ENCODE measurements around the gene MYOF.

The MYOF gene

DNA sequence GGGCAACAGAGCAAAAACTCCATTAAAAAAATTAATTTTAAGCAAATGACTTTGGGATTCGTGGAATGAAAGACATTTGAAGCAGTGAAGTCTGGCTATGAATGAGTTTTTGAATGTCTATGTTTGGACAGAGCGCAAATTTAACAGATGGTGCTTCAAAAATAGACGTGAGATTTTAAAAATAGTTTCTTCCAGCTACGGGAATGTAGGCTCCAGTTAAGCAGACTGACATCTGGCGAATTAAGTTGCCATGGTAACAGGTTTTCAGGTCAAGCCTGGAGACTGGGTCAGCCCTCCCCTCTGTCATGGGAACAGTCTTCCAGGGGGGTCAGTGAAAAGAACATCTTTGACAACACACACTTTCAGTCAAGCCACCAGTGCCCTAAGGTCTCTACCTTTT is 62.0 kb downstream of the MYOF start:
- DNase-seq, result no peak

DNA sequence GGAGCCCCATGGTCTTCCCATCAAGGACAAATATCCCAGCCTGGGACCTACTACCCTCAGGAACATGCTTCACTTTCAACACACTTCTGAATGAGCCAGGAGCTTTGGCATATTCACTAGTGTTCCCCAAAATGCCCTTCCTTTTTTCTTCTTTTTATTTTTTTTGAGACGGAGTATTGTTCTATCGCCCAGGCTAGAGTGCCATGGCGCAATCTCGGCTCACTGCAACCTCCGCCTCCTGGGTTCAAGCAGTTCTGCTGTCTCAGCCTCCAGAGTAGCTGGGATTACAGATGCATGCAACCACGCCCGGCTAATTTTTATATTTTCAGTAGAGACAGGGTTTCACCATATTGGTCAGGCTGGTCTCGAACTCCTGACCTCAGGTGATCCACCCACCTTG is 63.1 kb downstream of the MYOF start:
- peak; percentile 54 for DNase-seq

DNA sequence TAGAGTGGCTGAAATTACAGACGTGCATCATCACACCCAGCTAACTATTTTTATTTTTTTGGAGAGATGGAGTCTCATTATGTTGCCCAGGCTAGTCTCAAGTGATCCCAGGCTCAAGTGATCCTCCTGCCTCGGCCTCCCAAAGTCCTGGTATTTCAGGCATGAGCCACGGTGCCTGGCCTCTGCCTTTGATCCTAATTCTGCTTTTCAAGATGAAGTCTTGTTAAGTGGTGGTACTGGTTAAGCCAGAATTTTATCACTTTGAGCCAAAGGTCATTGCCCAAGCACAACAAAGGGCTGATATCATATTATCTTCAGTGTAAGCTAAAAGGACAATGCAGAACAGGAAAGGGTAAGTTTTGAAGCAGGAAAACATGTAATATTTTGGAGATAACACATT is 64.2 kb downstream of the MYOF start:
- no peak for DNase-seq

DNA sequence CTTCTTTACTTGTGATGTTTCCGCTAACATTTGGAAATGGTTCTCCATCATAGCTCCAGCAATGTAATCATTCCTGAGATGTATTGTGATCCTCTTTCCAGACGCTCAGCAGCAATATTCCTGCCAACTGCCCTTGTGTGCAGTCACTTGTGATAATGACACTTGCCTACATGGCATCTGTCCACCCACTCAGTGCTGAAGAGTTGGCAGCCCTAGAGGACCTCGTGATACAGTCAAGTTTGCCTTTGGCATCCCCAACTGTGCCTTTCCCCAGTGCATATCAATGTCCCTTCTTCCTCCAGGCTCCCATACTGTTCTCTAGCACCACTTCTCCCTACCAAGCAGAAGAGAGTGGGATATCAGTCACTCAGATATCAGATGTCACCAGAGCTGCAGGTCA is 64.9 kb downstream of the MYOF start:
- DNase-seq, result no peak

DNA sequence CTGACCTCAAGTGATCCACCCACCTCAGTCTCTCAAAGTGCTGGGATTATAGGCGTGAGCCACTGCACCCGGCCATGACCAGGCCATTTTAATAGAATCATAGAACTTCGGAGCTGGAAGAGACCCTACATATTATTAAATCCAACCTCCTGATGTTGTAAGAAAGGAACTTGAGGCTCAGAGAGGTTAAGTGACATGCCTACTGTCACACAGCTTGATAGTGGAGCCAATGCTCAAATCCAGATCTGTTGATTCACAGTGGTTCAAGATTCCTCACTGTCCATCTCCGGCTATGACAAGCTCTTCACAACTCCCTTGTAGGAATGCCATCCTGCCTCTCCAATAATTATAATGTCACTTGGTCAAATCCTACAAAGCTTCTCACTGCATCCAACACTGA is 65.3 kb downstream of the MYOF start:
- DNase-seq, result no peak

DNA sequence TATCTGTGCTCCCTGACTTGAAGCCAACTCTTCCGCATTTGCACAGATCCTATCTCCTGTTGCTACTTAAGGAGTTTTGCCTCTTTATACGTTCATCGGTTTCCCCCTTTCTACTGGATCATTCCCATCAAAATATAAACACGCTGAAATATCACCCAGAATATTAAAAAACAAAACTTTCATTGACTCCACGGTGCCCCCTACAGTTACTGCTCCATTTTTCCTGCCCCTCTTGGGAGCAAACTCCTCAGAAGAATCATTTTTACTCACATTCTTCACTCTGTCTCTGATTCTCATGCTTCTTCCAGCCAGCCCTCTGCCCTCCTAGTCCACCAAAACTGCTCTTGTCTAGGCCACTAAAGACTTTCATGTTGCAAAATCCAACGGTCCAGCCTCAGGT is 66.4 kb downstream of the MYOF start:
- peak; percentile 20 for DNase-seq

DNA sequence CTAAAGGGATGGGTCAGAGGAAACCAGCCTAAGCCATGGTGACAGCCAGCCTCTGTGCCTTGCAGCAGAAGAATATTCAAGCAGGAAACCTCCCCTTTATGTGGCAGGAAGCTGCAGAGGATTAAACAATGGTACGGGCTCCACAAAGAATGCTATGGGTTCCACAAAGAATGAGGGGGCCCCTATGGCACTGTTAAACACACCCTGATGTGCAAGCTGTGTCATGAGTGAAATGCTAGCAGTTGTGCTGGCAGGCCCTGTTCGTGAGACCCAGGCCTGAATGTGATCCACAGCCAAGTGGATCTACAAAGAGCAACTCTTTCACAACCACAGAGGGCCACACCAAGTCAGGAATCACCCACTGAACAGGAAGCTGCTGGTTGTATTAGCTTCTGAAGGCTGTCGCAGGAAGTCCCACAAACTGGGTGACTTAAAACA is 68.9 kb downstream of the MYOF start:
- DNase-seq, result peak; percentile 93

DNA sequence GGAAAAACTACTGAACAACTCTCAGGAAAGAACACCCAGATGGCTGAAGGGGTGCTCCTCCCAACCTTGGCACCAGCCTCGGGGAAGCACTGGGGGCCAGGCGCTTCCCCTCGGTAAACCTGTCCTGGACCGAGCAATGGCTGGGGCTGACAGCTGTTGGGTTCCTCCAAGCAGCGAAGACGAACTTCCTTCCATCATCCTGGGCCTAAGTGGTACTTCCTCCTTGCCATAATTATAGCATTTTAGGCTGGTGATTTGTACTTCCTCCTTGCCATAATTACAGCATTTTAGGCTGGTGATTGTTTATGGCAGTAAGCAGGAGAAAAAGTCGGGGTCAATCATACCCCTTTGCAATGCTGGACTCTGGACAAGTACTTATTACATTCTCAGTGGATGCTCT is 69.3 kb downstream of the MYOF start:
- DNase-seq, result peak; percentile 87

DNA sequence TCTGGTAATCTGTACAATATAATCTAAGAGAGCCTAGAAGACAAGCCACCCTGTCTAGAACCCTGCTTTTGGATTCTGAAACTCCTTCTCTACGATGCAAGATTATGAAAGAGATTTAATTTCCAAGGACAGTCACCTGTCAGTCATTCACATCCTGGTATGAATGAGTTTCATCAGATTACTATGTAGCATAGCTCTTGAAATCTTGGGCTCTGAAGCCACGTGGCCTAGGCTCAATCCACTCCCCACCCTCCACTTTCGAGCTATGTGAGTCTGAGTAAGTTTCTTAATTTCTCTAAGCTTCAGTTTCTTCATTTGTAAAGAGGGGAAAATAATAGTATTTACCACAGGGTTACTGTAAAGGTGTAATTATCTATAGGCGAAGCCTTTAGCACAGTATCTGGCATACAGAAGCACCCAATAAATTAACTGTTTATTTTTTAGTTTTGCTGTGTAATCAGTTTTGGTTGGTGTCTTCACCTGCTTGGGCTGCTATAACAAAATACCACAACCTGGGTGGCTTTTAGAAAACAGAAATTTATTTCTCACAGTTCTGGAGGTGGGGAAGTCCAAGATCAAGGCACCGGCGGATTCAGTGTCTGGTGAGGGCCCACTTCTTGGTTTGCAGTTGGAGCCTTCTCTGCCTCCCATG is 71.3 kb downstream of the MYOF start:
- DNase-seq, result no peak

DNA sequence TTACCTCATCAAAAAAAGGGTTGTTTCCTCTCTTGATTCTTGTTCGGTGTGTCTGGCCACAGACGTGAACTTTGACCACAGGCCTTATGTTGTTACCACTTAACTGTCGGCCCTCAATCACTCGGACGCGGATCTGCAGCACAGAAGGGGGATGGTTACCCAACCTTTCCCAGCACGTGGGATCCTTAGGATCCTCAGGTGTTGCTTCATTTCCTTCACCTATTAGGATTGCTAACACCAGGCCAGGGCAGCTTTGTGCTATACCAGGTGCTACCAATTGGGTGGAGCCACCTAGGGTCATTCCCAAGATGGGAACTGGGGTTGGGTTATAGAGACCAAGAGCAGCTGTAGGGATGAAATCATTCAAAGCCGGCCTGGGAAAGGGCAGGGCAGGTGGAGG is 73.4 kb downstream of the MYOF start:
- peak; percentile 12 for DNase-seq

DNA sequence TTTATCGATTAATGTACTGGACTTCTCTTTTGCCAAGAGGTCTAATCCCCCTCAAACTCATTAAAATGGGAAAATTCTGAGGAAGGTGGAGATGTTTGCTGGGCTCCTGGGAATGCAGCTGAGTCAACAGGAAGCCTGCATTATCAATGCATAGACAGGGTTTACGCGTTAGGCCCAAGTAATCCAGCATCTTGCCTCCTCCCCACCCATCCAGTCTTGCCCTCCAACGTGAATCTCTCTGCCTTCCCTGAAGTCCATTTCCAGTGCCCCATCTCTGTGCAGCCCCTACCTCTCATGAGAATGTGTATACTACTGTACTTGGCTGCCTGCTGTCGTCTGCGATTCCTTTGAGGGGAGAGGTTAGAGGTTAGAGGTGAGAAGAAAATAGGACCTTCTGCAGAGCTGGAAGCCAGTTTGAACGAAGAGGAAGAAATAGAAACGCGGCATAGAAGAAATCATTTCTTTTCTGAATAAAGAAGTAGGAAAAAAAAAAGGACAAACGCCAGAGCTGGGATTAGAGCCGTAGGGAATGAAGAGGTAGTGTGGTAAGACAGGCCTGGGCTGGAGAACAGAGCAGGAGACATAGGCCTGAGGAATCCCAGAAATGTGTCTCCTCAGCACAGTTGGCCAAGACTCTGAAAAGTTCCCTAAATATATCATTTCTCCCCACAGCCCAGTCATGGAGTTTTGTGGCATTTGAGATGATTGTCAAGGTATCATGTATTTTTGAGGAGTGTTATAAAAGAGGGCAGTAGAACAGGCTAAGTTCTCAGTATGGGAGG is 75.6 kb downstream of the MYOF start:
- no peak for DNase-seq

DNA sequence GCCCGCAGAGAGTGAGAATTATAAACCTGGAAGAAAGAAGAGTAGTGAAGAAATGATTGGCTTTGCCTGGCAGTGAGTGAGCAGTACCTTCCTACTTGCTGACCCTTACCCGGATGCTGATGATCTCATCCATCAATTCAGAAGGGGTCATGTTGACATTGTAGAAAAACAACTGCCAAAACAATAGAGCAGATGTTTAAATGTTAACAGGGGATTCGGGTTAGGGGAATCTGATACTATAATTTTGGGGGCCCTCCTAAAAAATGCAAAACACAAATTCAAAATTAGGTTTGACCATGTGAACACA is 78.1 kb downstream of the MYOF start:
- DNase-seq, result no peak

DNA sequence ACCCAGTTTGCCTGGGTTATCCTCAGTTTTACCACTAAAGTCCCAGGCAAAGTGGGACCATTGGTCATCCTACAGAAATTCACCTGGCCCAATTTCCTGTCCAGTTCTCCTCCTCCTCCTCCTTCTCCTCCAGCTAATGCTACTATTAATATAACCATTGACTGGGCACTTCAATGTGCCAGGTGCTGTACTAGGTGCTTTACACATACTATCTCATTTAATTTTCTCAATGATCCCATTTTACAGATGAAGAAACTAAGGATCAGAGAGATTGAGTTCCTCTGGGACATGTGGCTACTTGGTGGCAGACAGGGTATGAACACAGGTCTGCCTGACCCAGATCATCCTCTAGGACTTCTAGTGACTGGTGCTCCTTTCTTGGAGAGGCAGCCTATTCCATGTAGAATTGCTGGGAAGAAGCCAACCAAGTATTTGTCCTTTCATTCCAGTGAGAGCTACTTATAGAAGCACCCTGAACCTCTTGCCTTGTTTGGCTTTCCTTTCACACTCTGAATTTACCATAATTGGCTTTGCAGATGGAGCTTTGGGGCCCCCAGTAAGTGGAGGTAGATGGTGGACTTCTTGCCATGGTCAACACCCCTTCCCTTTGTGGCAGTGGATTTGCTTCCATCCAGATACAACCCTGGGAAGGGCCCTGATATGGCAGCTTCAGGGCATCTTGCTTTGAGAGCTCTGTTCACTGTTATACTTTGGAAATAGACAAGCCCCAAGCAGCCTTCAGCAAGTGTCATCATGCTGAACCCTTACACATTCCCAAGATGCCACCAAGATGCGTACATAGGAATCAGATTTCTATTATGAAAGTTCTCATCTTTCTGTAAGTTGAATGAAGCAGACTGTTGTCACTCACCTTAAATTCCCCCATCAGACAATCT is 78.7 kb downstream of the MYOF start:
- DNase-seq, result no peak

DNA sequence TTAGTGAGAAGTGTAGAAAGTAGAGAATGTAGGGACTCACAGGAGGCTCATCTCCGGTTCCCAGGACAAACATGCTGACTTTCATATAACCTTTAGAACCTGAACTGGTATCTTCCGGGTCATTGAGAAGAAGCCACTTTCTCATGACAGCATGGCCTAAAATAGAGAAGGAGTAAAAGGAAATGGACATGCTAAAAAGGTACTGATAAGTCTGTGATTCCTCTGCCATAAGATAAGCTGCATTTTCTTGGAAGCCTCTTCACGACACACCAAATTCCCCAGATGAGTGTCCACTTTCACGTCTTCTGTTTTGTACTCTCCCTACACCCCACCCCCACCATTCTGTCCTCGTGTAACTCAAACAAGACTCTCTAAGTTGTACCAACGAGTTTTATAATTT is 79.9 kb downstream of the MYOF start:
- DNase-seq, result no peak

DNA sequence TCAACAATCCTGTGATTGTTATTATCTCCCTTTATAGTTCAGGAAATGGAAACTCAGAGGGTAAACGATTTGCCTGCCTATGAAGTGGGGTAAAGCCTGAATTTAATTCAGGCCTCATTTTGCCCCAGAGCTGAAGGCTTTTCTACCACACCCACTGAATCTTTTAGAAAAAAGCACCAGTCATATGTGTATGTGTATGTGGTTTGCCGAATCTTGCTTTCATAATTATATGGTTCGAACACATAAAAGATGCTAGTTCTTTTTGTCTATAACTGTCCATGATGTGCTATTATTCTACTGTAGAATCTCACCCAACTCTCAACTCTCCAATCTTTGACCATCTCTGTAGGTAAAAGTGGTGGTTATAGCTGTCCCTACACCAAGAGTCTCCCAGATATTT is 83.6 kb downstream of the MYOF start:
- no peak for DNase-seq

DNA sequence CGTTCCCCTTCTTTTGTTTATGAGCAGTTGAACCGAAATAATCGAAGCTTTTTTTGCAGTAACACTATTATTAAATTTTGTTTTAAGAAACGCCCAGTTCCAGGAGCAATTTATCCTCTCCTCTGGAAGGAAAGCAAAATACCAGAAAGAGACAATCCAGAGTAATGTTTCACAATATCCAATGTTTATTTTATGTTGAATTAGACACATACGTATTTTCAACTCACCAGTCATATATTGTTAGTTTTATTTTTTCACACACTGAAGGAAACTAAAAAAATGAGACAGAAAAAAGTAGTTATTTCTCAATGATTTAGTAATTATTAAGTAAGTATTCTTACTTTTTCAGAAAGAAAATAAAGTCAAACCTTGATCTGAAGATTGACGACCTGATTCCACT is 85.1 kb downstream of the MYOF start:
- DNase-seq, result no peak

DNA sequence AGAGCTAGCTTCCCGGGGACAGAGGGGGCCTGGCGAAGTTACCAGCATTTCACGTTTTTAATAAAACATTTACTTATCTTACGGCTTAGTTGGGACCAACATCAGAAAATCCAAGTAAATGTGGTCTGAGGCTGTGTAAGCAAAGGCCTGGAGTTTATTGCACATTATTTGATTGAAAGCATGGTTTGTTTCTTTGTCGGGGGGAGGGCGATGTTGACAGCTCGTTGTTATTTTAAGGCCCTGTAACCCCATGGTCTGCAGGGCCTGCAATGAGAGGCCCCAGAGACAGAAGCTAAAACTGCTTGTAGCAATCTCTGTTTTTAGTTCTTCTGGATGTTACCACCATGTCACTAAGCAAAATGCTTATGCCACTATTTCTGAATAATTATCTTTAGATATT is 88.9 kb downstream of the MYOF start:
- DNase-seq, result no peak

DNA sequence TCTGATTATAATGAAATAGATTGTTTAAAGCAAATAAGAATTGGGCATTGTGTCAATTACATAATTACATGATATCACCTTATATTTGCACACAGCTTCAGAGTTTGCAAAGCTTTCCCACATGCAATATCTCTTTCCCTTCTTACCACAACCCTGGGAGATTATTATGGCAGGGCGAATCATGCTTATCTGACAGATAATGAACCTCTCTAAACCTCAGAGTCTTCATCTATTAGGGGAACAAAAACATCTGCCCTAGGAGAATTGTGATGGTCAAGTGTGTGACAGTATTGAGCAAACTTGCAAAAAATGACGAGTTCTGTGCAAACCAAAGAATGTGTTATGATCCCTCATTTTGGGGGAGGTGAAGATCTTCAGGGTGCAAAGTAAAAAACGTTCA is 90.0 kb downstream of the MYOF start:
- peak; percentile 12 for DNase-seq

DNA sequence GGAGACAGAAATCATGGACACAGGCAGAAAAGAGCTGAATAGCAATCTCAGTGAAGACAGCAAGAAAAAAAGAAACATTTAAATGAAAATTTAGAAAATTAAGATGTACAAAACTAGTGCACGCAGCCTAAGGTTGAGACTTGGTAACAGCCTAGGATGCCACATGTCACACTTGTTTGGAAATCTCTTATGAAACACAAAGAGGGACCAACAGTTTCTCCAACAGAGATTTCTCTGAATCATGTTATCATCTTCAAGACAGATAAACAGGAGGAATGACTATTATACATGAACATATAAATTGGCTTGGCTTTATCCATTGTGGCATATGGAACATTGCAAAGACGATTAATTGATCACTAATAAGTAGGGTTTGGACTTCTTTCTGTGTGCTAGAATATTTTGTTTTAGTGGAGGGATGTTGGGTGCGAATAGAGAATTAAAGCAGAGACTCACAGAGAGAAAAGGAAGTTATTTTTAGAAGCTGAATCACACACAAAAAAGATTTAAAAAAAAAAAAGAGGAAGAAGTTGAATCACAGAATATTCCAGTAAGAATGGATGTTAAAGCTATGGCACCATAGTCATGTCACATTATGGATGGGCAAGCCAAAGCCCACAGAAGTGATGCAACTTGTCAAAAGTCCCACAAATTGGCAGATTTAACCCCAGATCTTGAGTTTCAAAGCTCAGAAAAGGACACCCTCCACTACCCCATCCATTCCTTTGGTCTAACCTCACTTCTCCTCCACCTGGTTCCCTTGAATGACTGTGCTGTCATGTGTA is 91.6 kb downstream of the MYOF start:
- DNase-seq, result peak; percentile 92

DNA sequence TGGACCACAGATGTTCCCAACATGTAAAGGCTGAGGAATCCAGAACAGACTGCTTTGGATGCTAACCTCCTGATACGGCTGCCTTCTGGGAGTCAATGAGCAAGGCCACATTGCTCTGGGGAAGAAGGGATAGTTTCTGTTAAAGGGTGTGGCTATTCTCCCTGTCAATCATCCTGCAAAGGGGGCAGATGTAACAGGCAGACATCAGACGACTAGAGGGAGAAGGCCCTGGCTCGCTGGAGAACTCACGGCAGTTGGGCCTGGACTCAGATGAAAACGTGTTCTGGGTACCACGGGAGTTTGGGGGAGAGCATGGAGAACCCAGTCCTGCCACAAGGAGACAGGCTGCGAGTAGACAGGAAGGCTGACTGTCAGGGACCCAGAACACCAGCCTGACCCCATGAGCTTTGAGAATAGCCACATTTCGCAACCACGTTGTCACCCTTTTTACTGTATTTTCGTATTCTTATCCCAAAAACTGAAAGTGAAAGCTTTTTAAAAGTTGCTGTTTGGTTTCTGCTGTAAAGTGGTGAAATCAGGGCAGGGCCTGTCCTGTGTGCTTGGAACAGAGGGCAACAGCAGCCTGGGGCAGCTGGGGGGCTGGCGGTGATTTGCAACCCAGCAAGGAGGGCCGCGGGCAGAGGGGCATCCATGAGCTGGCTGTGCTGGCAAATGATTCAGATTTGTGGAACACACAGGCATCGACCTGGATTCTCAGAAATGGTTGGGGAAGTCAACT is 95.3 kb downstream of the MYOF start:
- DNase-seq, result peak; percentile 92

DNA sequence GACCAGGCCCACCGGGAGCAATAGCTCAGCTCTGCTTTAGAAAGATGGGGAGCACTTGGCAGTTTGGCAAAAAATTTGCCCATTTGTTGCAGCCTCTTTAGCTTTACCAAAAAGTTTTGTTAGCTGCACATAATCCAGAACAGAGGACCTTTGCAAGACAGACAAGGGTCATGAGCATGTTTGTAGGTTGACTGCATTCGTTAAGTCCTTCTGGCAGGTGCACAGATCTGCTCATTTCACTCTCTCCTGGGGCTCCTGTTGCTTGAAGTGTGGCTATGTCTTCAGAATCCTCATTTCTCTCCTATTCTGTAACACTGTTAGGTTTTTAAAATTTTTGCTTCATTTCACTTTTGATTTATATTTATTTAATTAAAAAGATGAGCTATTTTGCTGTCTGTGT is 96.8 kb downstream of the MYOF start:
- no peak for DNase-seq

DNA sequence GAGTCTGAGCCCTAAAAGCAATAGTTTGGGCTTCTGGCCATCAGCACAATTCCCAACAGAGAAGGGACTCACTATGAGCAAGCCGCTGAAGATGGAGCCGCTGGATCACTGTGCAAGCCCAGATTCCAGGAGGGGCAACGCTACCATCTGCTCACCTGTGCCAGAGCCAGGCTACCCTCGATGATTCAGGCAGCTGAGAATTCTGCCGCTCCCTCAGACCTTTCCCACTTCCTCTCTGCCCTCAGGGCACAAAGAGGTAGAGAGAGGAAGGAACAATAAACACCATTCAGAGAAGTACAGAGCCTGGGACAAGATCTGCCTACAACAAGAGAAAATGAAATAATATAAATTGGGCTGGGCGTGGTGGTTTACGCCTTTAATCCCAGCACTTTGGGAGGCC is 98.1 kb downstream of the MYOF start:
- DNase-seq, result peak; percentile 8
